Epithelial cell of prostate (primary cell): Measurements from ENCODE around the gene GTF3C1.
"Not testable (repeated sequence)": the region's sequence is repeated elsewhere in the genome, so short reads cannot be mapped to it uniquely, and the experiment has no call there.

ENCODE experiments used
- DNase-seq: peaks from one replicate; pipeline ENCODE4 v3.0.0-alpha.2; 2011; ENCODE audit warnings: low read depth, low spot score
- H3K27ac ChIP-seq: fragments of 450-650 bp; 2 replicates; pipeline ENCODE4 v1.5.1; 2017; ENCODE audit warnings: mild to moderate bottlenecking

GTF3C1 gene

DNA sequence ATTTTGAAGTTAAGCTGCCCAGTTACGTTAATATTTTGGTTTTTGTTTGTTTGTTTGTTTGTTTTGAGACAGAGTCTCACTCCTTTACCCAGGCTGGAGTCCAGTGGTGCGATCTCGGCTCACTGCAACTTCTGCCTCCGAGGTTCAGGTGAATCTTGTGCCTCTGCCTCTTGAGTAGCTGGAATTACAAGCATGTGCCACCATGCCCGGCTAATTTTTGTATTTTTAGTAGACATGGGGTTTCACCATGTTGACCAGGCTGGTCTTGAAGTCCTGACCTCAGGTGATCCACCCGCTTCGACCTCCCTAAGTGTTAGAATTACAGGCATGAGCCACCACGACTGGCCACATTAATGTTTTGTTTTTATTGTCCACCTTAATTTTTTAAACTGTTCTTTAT, 21.3 kb upstream of the GTF3C1 start:
- H3K27ac ChIP-seq, DNase-seq: not testable (repeated sequence)

DNA sequence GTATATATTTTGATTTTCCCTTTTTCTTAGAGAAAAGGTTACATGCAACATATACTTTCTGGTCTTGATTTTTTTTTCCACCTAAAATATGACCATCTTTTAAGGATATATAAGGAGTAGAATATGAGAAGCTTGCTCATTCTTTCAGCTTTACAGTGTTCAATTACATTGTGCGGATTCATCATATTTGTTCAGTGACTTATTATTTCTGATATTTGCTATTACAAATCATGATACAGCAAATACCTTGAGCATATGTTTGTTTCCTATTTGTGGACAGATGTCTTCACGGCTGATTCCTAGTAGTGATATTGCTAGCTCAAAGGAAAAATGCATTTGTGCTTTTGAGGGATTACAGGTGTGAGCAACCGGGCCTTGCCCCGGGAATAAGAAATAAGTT, 18.4 kb upstream of the GTF3C1 start:
- no peak for DNase-seq
- no peak overlapping the region for H3K27ac ChIP-seq

GRCh38 chr16:27566417-27566816, 16.7 kb upstream of the GTF3C1 start:
- no peak for DNase-seq

DNA sequence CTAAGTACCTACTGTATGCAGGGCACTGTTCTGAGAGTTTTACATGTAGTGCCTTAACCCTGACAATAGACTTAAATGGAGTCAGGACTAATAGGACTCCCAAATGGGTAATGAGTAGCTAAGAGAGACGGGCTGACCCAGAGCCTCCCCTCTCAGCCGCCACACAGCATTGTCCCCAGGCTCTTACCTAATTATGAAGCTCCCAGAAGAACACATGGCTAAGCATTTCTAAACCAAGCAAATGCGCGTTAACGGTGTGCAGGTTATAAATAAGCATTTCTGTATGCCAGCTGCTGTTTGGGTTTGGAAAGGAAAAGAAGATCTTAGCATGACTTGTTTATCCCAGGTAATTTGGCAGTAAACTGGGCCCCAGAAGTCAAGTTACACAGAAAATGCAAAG, 14.5 kb upstream of the GTF3C1 start:
- H3K27ac ChIP-seq = no peak overlapping the region

More at GRCh38 chr16:27566417-27566816, 16.7 kb upstream of the GTF3C1 start:
- no peak overlapping the region for H3K27ac ChIP-seq

GRCh38 chr16:27561216-27561615, 11.5 kb upstream of the GTF3C1 start:
- H3K27ac ChIP-seq = no peak overlapping the region
- no peak for DNase-seq

More for the DNA sequence above, 14.5 kb upstream of the GTF3C1 start:
- DNase-seq = no peak

DNA sequence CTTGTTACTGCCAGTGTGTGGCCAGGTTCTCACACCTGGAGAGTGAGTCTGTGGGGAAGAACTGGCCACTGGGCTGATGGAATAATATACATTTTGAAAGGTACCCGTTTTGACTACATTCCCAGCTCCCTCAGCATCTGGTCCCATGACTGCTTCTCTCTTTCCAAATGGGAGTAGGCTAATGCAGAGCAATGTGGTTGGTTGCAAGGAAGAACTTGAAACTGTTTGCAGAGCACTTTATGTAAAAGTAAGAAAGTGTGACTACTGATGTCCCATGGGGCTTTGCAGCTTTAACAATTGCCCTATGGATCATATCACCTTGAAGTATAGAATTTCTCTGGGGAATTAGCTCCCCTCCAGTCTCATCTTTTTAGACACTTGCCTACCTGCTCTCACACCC, 9.2 kb upstream of the GTF3C1 start:
- H3K27ac ChIP-seq = no peak overlapping the region
- no peak for DNase-seq

DNA sequence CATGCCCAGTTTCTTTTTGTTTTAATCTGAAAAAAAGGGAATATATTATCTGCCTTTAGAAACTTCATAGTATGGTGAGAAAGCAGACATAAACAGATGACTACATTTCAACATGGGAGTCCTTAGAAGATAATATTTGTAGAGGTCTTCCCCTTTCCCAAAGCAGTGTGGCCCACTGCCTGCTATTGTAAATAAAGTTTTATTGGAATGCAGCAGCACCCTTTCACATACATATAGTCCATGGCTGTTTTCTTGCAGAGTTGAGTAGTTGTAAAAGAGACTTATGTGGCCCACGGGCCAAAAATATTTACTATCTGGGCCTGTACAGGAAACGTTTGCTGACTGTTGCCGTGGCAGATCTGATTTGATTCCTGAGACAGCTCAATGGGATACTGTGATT, 8.7 kb upstream of the GTF3C1 start:
- no peak for DNase-seq
- H3K27ac ChIP-seq = no peak overlapping the region

DNA sequence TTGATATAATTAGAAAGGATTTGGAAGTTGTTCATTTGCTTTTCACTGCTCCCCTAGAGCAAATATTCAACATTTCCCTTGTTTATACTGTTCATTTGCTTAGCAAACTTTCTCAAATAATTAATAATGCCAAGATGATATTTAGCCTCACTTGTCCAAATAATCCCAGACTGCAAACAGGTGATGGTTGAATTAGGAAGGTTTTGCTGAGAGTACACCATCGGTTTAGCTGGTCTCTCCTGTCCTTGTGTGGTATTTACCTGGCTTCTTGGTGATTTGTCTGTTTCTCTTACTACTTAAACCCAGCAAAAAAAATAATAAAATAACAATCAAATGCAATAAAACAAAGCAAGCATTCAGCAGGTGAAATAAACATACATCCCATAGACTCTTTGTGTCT, 6.8 kb upstream of the GTF3C1 start:
- no peak for DNase-seq

DNA sequence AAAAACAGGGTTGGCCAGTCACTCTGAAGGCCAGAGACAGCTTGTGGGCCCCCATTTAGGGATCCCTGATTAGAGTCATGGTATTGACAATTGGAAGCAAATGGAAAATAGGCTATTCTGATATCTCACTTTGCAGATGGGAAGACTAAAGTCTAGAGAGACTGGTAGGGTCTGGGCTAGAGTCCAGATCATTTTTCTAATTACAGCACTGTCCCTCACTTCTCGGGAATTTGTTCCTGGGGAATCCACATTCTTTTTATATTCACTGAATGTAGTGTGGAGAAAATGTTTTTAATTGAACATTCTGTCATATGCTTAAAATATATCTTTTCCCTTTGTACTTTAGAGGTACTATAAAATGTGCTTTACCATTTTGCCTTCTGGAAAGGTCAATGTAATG, 1.3 kb upstream of the GTF3C1 start:
- no peak for DNase-seq
- H3K27ac ChIP-seq = no peak overlapping the region

More for the DNA sequence above, 6.8 kb upstream of the GTF3C1 start:
- no peak overlapping the region for H3K27ac ChIP-seq

GRCh38 chr16:27550582-27550920, 838 bp upstream of the GTF3C1 start:
- DNase-seq = no peak
- H3K27ac ChIP-seq = peak overlapping the region; percentile 22

- H3K27ac ChIP-seq = peak overlapping the region; percentile 40
- DNase-seq = no peak
Observed at GRCh38 chr16:27549464-27549745, 308 bp downstream of the GTF3C1 start.

GRCh38 chr16:27547851-27548250, 1.9 kb downstream of the GTF3C1 start:
- H3K27ac ChIP-seq = peak overlapping the region; percentile 40
- DNase-seq = no peak

- H3K27ac ChIP-seq = peak overlapping the region; percentile 40
- DNase-seq = peak; percentile 18
Observed at GRCh38 chr16:27547134-27547533, 2.6 kb downstream of the GTF3C1 start.

GRCh38 chr16:27544671-27545070, 5.0 kb downstream of the GTF3C1 start:
- DNase-seq = no peak
- H3K27ac ChIP-seq = no peak overlapping the region

DNA sequence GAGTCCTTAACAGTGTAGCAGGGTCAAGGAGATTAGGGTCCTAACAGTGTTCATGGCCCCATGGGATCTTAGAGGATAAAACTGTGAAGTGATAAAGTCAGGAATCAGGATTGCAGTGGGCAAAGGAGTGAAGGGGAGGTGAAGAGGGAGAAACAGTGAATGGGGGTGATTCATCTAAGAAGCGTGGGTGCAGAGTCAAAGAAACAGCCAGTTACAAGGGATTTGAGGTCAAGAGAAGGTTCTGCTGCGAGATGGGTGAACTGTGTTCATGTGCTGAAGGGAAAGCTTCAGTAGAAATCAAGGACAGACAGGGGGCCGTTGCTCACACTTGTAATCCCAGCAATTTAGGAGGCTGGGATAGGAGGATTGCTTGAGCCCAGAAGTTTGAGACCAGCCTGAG, 5.9 kb downstream of the GTF3C1 start:
- DNase-seq = no peak

DNA sequence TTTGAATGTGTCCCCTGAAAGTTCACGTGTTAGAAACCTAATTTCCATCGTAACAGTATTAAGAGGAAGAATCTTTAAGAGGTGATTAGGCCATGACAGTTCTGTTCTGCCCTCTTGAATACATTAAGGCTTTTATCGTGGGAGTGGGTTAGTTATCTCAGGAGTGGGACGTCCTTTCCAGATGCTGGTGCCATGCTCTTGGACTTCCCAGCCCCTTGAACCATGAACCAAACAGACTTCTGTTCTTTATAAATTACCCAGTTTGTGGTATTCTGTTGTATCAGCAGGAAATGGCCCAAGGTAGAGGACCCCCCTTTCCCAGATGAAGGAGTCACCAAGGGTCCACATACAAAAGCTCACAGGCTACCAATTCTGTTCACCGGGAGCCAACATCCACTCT, 10.1 kb downstream of the GTF3C1 start:
- DNase-seq = no peak

More for the DNA sequence above, 5.9 kb downstream of the GTF3C1 start:
- no peak overlapping the region for H3K27ac ChIP-seq

GRCh38 chr16:27539120-27539519, 10.6 kb downstream of the GTF3C1 start:
- no peak overlapping the region for H3K27ac ChIP-seq
- no peak for DNase-seq

More for the DNA sequence above, 10.1 kb downstream of the GTF3C1 start:
- no peak overlapping the region for H3K27ac ChIP-seq

GRCh38 chr16:27538528-27538927, 11.2 kb downstream of the GTF3C1 start:
- no peak for DNase-seq
- H3K27ac ChIP-seq = no peak overlapping the region

- no peak for DNase-seq
- H3K27ac ChIP-seq = no peak overlapping the region
Observed at GRCh38 chr16:27534256-27534655, 15.5 kb downstream of the GTF3C1 start.

GRCh38 chr16:27531826-27532800, 17.6 kb downstream of the GTF3C1 start:
- DNase-seq = no peak
- H3K27ac ChIP-seq = no peak overlapping the region

DNA sequence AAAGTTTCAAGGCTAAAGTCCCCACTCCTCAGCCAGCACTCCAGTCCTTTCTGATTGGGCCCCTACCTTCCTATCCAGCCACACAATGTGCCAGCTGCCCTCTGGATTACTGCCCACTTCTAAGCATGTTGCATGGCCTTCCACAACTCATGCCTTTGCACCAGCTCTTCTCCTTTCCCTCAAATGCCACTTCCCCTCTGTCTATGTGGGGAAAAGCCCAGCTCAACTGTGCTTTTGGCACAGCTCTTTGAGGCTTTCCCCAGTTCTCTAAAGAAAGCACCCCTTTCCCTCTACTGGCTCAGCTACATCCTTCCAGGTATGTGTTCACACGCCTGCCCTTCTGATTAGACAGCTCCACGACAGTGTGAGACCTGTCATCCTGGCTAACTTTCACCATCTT, 18.5 kb downstream of the GTF3C1 start:
- no peak overlapping the region for H3K27ac ChIP-seq
- no peak for DNase-seq

DNA sequence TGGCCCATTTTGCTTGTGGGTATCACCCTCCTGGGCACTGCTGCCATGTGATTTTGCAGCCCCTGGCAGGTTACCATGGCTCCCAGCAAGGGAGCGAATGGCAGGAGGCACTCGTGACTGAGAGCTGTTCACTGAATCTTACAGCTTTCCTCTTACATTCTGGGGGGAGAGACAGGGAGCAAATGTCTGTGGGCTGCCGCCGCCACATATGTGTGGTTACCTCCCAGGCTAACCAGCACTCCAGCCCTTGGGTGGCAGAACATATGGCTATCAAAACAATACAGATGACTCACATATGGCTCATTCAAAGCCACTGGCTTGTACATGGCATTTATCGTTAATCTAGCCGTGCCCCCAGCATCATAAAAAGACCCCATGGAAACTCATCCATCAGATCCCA, 19.8 kb downstream of the GTF3C1 start:
- H3K27ac ChIP-seq = no peak overlapping the region
- DNase-seq = no peak
